Measurements from ENCODE around the gene SCNN1B.
"Not testable (repeated sequence)": the region's sequence is repeated elsewhere in the genome, so short reads cannot be mapped to it uniquely, and the experiment has no call there.

- TF ChIP-seq, protein P1, sequence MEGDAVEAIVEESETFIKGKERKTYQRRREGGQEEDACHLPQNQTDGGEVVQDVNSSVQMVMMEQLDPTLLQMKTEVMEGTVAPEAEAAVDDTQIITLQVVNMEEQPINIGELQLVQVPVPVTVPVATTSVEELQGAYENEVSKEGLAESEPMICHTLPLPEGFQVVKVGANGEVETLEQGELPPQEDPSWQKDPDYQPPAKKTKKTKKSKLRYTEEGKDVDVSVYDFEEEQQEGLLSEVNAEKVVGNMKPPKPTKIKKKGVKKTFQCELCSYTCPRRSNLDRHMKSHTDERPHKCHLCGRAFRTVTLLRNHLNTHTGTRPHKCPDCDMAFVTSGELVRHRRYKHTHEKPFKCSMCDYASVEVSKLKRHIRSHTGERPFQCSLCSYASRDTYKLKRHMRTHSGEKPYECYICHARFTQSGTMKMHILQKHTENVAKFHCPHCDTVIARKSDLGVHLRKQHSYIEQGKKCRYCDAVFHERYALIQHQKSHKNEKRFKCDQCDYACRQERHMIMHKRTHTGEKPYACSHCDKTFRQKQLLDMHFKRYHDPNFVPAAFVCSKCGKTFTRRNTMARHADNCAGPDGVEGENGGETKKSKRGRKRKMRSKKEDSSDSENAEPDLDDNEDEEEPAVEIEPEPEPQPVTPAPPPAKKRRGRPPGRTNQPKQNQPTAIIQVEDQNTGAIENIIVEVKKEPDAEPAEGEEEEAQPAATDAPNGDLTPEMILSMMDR (IDR thresholded peaks at IDR 0.05; ENCODE audit: poor library complexity, severe bottlenecking) = not testable (repeated sequence)
- TF ChIP-seq EZH2 (IDR thresholded peaks at IDR 0.05; ENCODE audit: borderline replicate concordance, insufficient read depth, low read length, poor library complexity, severe bottlenecking); SMC3 (conservative IDR thresholded peaks at IDR 0.05; ENCODE audit: poor library complexity); EP300 (conservative IDR thresholded peaks at IDR 0.05; ENCODE audit: poor library complexity, severe bottlenecking); POLR2AphosphoS5 (IDR thresholded peaks at IDR 0.05); RAD21 (conservative IDR thresholded peaks at IDR 0.05): not testable (repeated sequence)
These were observed 87.8 kb downstream of the SCNN1B start for GRCh38 chr16:23389936-23390335.
